Motor neuron (in vitro differentiated cells): Measurements from ENCODE around the gene VEPH1. TPM values are rescaled to one million over a fixed set of nuclear protein-coding genes. Genes with fewer than 3 reads are reported as not detected.

ENCODE experiments used
- ATAC-seq, 8 experiments: fragments of 200-7000 bp; cut with Tn5 transposase; replicated peaks in 6 of 8; 2 replicates each; pipeline ENCODE4 v1.8.0; 2021; ENCODE audit warnings: mild to moderate bottlenecking in 8 of 8, moderate library complexity in 8 of 8
- H3K27ac ChIP-seq, 2 donors: fragments of 250-450 bp; sonication (Bioruptor Pico); 2 replicates each; pipeline ENCODE4 v1.9.0; 2021; ENCODE audit warnings: antibody characterized with exemption in 2 of 2, mild to moderate bottlenecking in 2 of 2, moderate library complexity in 1 of 2
- H3K4me1 ChIP-seq, 2 donors: fragments of 250-450 bp; sonication (Bioruptor Pico); replicated peaks in 1 of 2; 2 replicates each; pipeline ENCODE4 v1.6.1; 2021; ENCODE audit warnings: antibody characterized with exemption in 2 of 2, mild to moderate bottlenecking in 2 of 2, moderate library complexity in 1 of 2
- H3K4me3 ChIP-seq, 5 donors: fragments of 250-450 bp; sonication (Bioruptor Pico); 2 replicates each; pipeline ENCODE4 v1.9.0; 2021; ENCODE audit warnings: antibody characterized with exemption in 5 of 5, mild to moderate bottlenecking in 5 of 5, moderate library complexity in 4 of 5
- WGBS, 10 experiments: fragments of 450-650 bp; shearing (Covaris generic); methylation state at CpG; one replicate each; pipeline ENCODE4 v1.0.0; 2022; 5-methylcytosine and 5-hydroxymethylcytosine counted together
- in situ Hi-C, 9 experiments: fragments of 400-800 bp; cut with MboI; loops; one replicate each; pipeline ENCODE4 v1.15.0; 2021; ENCODE audit warnings: low sequenced_read_pairs in 9 of 9, low pct_unique_long_range_greater_than_20kb in 2 of 9; ENCODE audit not compliant: unreplicated experiment in 9 of 9
- total RNA-seq, 8 experiments: library from RNA; unstranded; fragments of 300-600 nt; gene quantifications; 2 replicates each; pipeline versions ENCODE4 v1.2.3 to v1.2.4, GENCODE V29; 2022

The VEPH1 gene
- total RNA-seq, 8 experiments from 2014 or later: 0.42 to 7.1 (median 3.7) TPM

DNA sequence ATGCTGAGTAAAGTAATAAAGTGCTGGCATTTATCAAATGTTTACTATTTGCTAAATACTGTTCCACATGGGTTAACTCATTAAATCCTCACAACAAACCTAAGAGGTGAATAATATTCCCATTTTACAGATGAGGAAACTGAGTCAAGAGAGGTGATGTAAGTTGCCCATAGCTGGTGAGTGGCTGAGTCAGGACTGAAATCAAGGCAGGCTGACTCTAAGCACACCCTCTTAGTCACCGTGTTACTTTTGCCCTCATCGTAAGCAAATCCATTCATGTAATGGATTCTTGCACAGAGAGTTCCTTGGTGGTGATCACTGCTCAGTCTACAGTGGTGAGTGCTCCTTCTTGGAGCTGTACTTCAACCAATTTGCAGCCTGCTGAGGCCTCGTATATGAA is 95.4 kb downstream of the VEPH1 start:
- no peak overlapping the region for H3K4me3 ChIP-seq
- 61 to 100% (median 93%) methylated on average over 1 to 3 of the region's 3 CpGs; no CpG with 5 or more reads in 2 of the 10 experiments for WGBS, 10 experiments
- in situ Hi-C loops: no loop called here
- no peaks in the 10 kb centered on the region for H3K4me1 ChIP-seq
- H3K27ac ChIP-seq: no peak overlapping the region
- ATAC-seq: no peak

DNA sequence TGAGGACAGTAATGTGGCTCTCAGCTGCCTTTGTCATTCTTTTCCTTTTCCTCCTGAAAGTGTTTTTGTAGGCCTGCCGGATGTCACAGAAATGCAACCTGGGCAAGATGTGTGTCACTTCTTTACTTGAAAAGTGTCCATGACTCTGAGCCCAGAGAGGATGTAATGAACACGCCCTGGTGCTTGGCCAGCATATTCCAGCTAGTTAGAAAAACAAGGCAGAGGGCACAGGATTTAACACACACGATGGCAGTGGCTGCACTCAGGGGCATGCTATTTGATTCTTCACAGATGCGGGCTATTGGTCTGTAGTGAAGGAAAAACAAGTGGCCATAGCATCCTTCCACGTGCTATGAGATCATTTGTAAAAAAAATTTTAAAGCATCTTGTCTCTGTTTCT is 96.8 kb downstream of the VEPH1 start:
- in situ Hi-C loops: no loop called here
- 37 to 100% (median 89%) methylated on average over 1 to 4 of the region's 5 CpGs; no CpG with 5 or more reads in 1 of the 10 experiments for WGBS, 10 experiments
- Histone ChIP-seq H3K27ac (no peak overlapping the region), H3K4me1 (no peaks in the 10 kb centered on the region), H3K4me3 (no peak overlapping the region)
- ATAC-seq: no peak

DNA sequence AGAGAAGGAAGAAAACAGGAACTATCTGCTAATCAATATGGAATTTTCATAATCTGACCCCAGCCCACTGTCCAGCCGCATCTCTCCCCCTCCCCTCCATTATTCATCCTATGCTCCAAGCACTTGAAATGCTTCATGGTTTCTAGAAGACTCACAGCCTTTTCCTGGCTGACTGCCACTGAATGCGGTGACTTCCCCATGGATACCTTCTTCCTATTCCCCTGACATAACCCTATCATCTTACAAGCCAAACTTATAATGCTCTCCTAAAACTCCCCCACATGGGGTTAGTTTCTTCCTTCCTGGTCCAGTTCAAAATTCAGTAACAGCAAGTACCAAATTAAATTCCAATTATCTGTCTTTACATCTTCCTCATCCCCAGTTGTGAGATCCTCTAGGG is 97.8 kb downstream of the VEPH1 start:
- in situ Hi-C loops: no loop called here
- no peaks in the 10 kb centered on the region for H3K4me1 ChIP-seq
- WGBS, 10 experiments: 83 to 100% (median 94%) methylated on average over 1 to 2 of the region's 2 CpGs; no CpG with 5 or more reads in 6 of the 10 experiments
- no peak for ATAC-seq
- H3K4me3 ChIP-seq: no peak overlapping the region
- no peak overlapping the region for H3K27ac ChIP-seq

DNA sequence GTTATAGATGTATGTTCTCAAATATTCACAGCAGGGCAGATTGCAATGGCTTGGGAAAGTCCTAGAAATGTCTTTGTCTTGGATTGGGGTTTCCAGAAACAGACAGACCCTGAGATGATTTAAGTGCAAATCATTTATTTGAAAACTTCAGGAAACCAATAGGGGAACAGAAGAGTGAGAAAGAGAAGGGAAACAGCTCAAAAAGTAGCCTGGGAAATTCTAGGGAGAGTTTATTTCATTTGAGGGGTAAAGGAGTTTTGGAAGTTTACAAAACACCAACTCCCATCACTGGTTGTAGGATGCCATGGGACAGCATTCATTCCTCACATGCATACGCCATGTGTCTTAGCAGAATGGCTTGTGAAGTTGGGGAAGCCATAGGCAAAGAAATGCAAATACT is 98.8 kb downstream of the VEPH1 start:
- WGBS, 10 experiments: 0 to 100% (median 50%) methylated on average over 1 of the region's 1 CpG; no CpG with 5 or more reads in 3 of the 10 experiments
- H3K4me1 ChIP-seq: peaks cover 0 to 2% of the 10 kb centered on the region in 2 donors
- ATAC-seq: no peak
- no peak overlapping the region for H3K27ac ChIP-seq
- no peak overlapping the region for H3K4me3 ChIP-seq
- in situ Hi-C loops: no loop called here

DNA sequence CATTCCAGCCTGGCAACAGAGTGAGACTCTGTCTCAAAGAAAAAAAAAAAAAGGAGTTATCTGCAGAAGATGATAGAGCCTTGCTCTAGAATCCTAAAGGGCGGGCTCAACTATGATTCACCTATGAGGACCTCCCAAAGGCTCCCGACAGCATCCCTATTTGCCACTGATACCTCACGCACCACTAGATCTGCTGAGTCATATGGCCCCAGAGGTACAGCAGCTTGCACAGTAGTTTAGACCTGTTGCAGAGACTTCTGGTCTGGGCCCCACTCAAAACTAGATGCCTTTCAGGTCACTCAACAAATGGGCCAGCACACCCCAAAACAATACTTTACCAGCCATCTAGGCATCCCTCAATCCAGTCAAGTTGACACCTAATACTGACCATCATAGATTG is 104.6 kb downstream of the VEPH1 start:
- H3K4me1 ChIP-seq: peaks cover 0 to 2% of the 10 kb centered on the region in 2 donors
- in situ Hi-C loops: no loop called here
- ATAC-seq: no peak
- WGBS, 10 experiments: 72 to 100% (median 93%) methylated on average over 1 to 3 of the region's 3 CpGs; no CpG with 5 or more reads in 5 of the 10 experiments
- H3K4me3 ChIP-seq: no peak overlapping the region
- H3K27ac ChIP-seq: no peak overlapping the region

DNA sequence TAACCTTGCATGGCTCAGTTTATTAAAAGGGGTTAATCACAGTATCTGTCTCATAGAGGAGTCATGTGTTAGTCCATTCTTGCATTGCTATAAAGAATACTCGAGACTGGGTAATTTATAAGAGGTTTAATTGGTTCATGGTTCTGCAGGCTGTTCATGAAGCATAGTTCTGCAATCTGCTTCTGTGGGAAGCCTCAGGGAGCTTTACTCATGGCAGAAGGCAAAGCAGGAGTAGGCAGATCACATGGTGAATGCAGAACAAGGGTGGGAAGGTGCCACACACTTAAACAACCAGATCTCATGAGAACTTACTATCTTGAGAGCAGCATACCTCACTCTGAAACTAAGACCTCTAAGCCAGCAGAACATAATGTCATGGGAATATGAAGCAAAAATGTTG is 108.8 kb downstream of the VEPH1 start:
- no peak overlapping the region for H3K4me3 ChIP-seq
- 0 to 83% (median 63%) methylated on average over 1 of the region's 1 CpG; no CpG with 5 or more reads in 3 of the 10 experiments for WGBS, 10 experiments
- in situ Hi-C loops: no loop called here
- no peaks in the 10 kb centered on the region for H3K4me1 ChIP-seq
- H3K27ac ChIP-seq: no peak overlapping the region
- ATAC-seq: peak in 1 of 8 experiments; percentile 16

DNA sequence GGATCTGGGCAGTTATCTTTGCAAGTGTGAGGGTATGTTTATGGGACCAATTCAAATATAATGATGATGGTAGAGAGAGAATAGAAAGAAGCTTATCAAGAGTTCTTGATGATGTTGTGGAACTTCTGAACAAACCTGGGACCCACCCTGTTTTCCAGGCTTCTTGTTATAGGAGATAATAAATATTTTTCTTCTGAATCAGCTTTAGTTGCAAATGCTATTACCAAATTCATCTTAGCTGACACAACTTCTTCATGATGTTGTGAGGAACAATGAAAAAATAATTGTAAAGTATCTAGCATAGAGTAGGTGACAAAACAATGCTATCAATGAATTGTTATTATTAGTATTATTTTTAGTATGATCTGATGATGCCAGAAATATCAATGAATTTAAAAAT is 110.1 kb downstream of the VEPH1 start:
- H3K27ac ChIP-seq: no peak overlapping the region
- no peak overlapping the region for H3K4me3 ChIP-seq
- no peak for ATAC-seq
- in situ Hi-C loops: no loop called here
- no peaks in the 10 kb centered on the region for H3K4me1 ChIP-seq

DNA sequence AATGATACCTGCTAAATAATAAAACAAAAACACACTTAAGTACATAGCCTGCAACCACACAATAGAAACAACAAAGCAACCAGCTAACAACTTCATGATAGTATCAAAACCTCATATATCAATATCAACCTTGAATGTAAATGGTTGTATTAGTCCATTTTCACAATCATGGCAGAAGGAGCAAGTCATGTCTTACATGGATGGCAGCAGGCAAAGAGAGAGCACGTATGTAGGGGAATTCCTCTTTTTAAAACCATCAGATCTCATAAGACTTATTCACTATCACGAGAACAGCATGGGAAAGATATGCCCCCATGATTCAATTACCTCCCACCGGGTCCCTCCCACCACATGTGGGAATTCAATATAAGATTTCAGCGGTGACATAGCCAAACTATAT is 111.1 kb downstream of the VEPH1 start:
- H3K27ac ChIP-seq: no peak overlapping the region
- no peak for ATAC-seq
- 43 to 93% (median 70%) methylated on average over 1 to 4 of the region's 4 CpGs; no CpG with 5 or more reads in 3 of the 10 experiments for WGBS, 10 experiments
- no peaks in the 10 kb centered on the region for H3K4me1 ChIP-seq
- H3K4me3 ChIP-seq: no peak overlapping the region
- in situ Hi-C loops: no loop called here

DNA sequence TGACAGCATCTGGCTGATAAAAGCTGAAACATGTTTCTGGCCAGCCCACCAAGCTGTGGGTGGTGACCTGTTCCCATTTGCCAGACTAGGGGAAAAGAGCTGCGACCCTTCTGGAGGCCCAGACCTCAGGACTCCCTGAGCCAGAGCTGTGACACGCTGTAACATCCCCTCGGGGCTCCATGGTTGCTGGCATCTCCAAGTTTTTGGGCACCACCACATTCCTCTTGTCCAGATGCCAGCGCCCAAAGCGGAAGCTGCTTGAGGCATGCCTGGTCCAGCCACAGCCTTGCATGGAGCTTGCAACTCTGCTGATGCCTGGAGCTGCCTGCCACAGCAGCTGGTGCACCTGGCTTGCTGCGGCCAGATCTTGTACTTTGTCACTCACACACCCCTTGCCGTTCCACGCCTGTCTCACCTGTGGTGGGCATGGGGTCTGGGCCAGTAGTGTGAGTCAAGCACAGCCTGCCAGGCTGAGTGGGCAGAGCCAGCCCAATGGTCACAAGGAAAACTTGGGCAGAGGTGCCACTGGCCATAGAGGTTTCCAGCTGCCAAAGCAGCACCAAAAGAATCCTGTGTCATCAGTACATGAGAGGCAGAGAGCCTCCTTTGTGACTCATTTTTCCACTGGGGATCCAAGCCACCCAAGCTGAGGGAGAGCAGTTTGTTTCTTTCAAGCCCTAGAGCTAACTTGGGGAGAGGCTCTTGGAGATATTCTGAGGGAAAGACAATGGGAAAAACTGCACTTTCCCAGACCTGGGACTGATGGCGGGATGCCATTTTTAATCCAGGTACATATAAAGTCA is 112.3 kb downstream of the VEPH1 start:
- Histone ChIP-seq H3K4me1 (no peaks in the 10 kb centered on the region), H3K27ac (no peak overlapping the region), H3K4me3 (no peak overlapping the region)
- in situ Hi-C loops: no loop called here
- no peak for ATAC-seq
- WGBS, 10 experiments: 50 to 100% (median 95%) methylated on average over 1 to 6 of the region's 9 CpGs; no CpG with 5 or more reads in 4 of the 10 experiments

DNA sequence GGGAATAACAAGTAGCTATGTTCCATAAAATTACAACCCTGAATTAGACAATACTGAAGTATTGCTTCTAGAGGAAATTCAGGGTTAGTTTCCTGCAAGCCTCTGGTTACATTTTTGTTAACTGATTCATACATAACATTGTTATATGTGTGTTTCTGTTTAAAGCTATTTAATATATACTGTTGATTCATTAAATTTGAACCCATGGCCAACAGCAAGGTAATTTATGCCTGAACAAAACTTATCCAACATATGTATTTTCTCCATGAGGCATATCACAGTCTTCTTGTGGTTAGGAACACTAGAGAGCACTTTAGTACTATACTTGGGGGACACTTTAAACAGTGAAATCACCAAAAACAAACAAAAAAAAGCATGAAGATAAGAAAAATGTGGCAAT is 114.2 kb downstream of the VEPH1 start:
- in situ Hi-C loops: no loop called here
- no peak overlapping the region for H3K4me3 ChIP-seq
- no peaks in the 10 kb centered on the region for H3K4me1 ChIP-seq
- no peak overlapping the region for H3K27ac ChIP-seq
- no peak for ATAC-seq

DNA sequence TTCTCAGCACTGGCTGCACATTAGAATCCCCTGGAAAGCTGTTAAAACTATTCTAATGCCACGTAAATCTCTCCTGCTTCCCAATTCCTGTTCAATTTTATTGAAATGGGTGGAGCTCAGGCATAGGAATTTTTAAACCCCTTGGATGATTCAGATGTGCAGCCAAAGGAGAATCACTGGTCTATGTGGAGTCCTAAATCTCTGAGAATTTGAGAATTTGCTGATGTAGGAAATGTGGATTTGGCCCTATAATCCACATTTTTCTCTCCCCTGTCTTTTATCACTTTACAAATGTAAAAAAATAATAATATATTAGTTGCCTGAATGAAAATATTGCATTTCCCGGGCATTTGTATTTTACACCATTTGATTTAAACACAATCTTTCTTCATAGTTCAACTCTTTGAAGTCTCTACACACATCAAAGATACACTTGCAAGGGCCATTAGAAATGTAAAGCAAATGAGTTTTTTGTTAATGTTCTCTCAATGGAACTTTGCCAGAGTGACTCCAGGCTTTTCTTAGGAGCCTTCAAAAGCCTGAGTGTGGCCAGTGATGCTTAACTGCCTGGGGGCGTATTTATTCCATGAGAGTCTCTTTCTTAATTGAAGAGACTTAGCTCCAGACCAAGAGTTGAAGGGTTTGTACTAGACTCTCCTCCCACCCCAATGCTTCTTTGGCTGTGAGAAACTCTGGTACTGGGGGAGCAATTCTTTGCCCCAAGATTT is 115.3 kb downstream of the VEPH1 start:
- WGBS, 10 experiments: 7 to 100% (median 50%) methylated on average over 1 to 3 of the region's 3 CpGs; no CpG with 5 or more reads in 1 of the 10 experiments
- in situ Hi-C loops: no loop called here
- Histone ChIP-seq H3K4me1 (no peaks in the 10 kb centered on the region), H3K27ac (no peak overlapping the region), H3K4me3 (no peak overlapping the region)
- ATAC-seq: peak in 3 of 8 experiments; percentile 51 to 83 (median 64)

DNA sequence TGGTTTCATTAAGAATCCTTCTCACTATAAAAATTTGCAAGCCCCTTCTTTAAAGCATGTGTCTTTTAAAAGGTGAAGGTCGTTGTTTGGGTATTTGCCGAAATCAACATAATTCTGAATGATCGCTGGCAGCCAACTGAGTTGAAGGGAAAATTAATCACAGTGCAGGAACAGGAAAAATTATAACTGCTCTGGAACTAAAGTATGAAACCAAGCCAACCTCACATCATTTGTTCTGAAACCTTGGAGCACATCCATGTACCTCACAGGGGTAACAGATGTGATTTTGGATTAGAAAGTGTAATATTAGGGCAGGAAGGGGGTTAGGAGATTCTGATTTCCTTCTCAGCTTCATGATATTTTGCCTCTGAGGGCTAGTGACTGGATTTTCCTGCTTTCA is 118.7 kb downstream of the VEPH1 start:
- Histone ChIP-seq H3K4me1 (no peaks in the 10 kb centered on the region), H3K4me3 (no peak overlapping the region), H3K27ac (no peak overlapping the region)
- in situ Hi-C loops: no loop called here
- WGBS, 10 experiments: 8 to 100% (median 80%) methylated on average over 1 to 3 of the region's 3 CpGs; no CpG with 5 or more reads in 1 of the 10 experiments
- no peak for ATAC-seq

DNA sequence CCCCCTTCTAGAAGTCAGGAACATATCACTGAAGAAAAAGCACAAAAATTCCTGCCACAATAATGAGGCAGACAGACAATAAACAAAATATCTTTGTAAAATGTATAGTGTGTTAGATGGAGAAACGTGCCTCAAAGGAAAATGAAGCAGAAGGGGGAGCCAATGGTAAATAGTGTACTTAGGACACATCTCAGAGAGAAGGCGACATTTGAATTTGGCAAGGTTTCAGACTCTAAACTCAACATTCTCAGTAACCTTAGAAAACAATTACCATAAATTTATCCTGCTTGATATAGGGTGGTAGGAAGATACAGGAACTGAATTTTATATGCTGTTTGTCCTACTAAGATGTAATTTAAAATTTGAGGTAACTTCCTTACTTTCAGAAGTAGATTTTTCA is 119.2 kb downstream of the VEPH1 start:
- in situ Hi-C loops: no loop called here
- ATAC-seq: no peak
- 0 to 100% (median 77%) methylated on average over 1 to 2 of the region's 2 CpGs for WGBS, 10 experiments
- H3K27ac ChIP-seq: no peak overlapping the region
- H3K4me3 ChIP-seq: no peak overlapping the region
- H3K4me1 ChIP-seq: no peaks in the 10 kb centered on the region
